Superior temporal gyrus (tissue), 1 donor: ENCODE measurements around the gene OR2T12.
A peak's percentile ranks its signal among the peaks of the same experiment; 100 is the strongest.
"Not testable (repeated sequence)": the region's sequence is repeated elsewhere in the genome, so short reads cannot be mapped to it uniquely, and the experiment has no call there.

Experiments
- DNase-seq: peaks from one replicate; pipeline ENCODE4 v3.0.0-alpha.2; 2016; ENCODE audit errors: extremely low spot score

The OR2T12 gene

GRCh38 chr1:248303324-248303723 lies at the start of gene OR2T12:
OR2T12 (minus strand) TSS chr1:248303424; CDS start chr1:248295578, 7,846 bp downstream.
- DNase-seq, result no peak

GRCh38 chr1:248348475-248348874 lies 45.3 kb upstream of the OR2T12 start, which contains the start of gene OR14C36:
OR14C36 (plus strand) TSS chr1:248348775; CDS start chr1:248348775, 0 bp downstream.
- DNase-seq, result no peak

- no peak for DNase-seq
Observed at GRCh38 chr1:248343451-248343850, 40.2 kb upstream of the OR2T12 start.

- no peak for DNase-seq
Observed at GRCh38 chr1:248324468-248324867, 21.2 kb upstream of the OR2T12 start, which contains the start of gene OR2M7. OR2M7 (minus strand) TSS chr1:248324568; CDS start chr1:248324568, 0 bp downstream.

GRCh38 chr1:248316796-248317195 lies 13.6 kb upstream of the OR2T12 start:
- DNase-seq, result no peak

- DNase-seq, result not testable (repeated sequence)
Observed at GRCh38 chr1:248306740-248307139, 3.5 kb upstream of the OR2T12 start.

- DNase-seq, result no peak
Observed at GRCh38 chr1:248306103-248306502, 2.9 kb upstream of the OR2T12 start.

GRCh38 chr1:248305672-248306071 lies 2.4 kb upstream of the OR2T12 start:
- not testable (repeated sequence) for DNase-seq

GRCh38 chr1:248288391-248288790 lies 14.8 kb downstream of the OR2T12 start:
- DNase-seq, result no peak

- no peak for DNase-seq
Observed at GRCh38 chr1:248277876-248278275, 25.3 kb downstream of the OR2T12 start, which contains the start of gene OR2T33. OR2T33 (minus strand) TSS chr1:248277976; CDS start chr1:248273814, 4,162 bp downstream.

GRCh38 chr1:248273225-248273624 lies 30.0 kb downstream of the OR2T12 start:
- not testable (repeated sequence) for DNase-seq

GRCh38 chr1:248268178-248268577 lies 35.0 kb downstream of the OR2T12 start:
- DNase-seq, result no peak

GRCh38 chr1:248259309-248259708 lies 43.9 kb downstream of the OR2T12 start:
- not testable (repeated sequence) for DNase-seq

GRCh38 chr1:248243204-248243603 lies 60.0 kb downstream of the OR2T12 start:
- peak; percentile 75 for DNase-seq
